ENCODE results near the gene FZD10. TPM values are rescaled to one million over a fixed set of nuclear protein-coding genes. Genes with fewer than 3 reads are reported as not detected.

FZD10 gene
- total RNA-seq, 1 experiment from 2014 or later: not detected

GRCh38 chr12:130143136-130143535, 19.1 kb upstream of the FZD10 start:
- no TSS peak for BruUV-seq (replicated peaks)
- POLR2A ChIA-PET (ENCODE audit: unreplicated experiment): no interaction called here
- no peaks in the 10 kb centered on the region for H3K4me1 ChIP-seq (replicated peaks; ENCODE audit: insufficient read depth)

GRCh38 chr12:130144256-130144655, 18.0 kb upstream of the FZD10 start:
- Histone ChIP-seq H2AFZ (no peak overlapping the region), H3K27me3 (ENCODE audit: insufficient read depth, low read depth) (peaks cover 69% of the 10 kb centered on the region), H3K9me2 (ENCODE audit: insufficient read depth) (no peaks in the 10 kb centered on the region), H3K79me2 (ENCODE audit: low read depth) (no peaks in the 10 kb centered on the region), H3F3A (ENCODE audit: insufficient read depth, low read depth) (no peaks in the 10 kb centered on the region), H3K27ac (no peak overlapping the region), H3K9me3 (ENCODE audit: insufficient read depth, low read depth) (no peaks in the 10 kb centered on the region), H3K4me2 (no peak overlapping the region), H3K36me3 (ENCODE audit: low read depth) (no peaks in the 10 kb centered on the region), H4K20me1 (ENCODE audit: insufficient read depth) (no peaks in the 10 kb centered on the region), H3K4me1 (replicated peaks; ENCODE audit: insufficient read depth) (no peaks in the 10 kb centered on the region), H3K4me3 (no peak overlapping the region)
- DNase-seq: no peak
- TF ChIP-seq CTCF (conservative IDR thresholded peaks at IDR 0.05) (no peak), EZH2 (IDR thresholded peaks at IDR 0.05; ENCODE audit: low read depth) (no peak)
- intact Hi-C loops (cut with micrococcal nuclease; ENCODE audit: unreplicated experiment): no loop called here
- POLR2A ChIA-PET (ENCODE audit: unreplicated experiment): no interaction called here
- CTCF ChIA-PET: no interaction called here
- BruUV-seq (replicated peaks): no TSS peak

More at GRCh38 chr12:130143136-130143535, 19.1 kb upstream of the FZD10 start:
- TF ChIP-seq CTCF (conservative IDR thresholded peaks at IDR 0.05) (no peak), EZH2 (IDR thresholded peaks at IDR 0.05; ENCODE audit: low read depth) (no peak)
- H2AFZ ChIP-seq: no peak overlapping the region
- peaks cover 75% of the 10 kb centered on the region for H3K27me3 ChIP-seq (ENCODE audit: insufficient read depth, low read depth)
- H3K79me2 ChIP-seq (ENCODE audit: low read depth): no peaks in the 10 kb centered on the region
- H3F3A ChIP-seq (ENCODE audit: insufficient read depth, low read depth): no peaks in the 10 kb centered on the region
- CTCF ChIA-PET: no interaction called here
- intact Hi-C loops (cut with micrococcal nuclease; ENCODE audit: unreplicated experiment): no loop called here
- H3K4me2 ChIP-seq: no peak overlapping the region
- no peak for DNase-seq
- no peak overlapping the region for H3K4me3 ChIP-seq
- H3K27ac ChIP-seq: no peak overlapping the region
- H3K36me3 ChIP-seq (ENCODE audit: low read depth): no peaks in the 10 kb centered on the region
- H3K9me2 ChIP-seq (ENCODE audit: insufficient read depth): no peaks in the 10 kb centered on the region
- H3K9me3 ChIP-seq (ENCODE audit: insufficient read depth, low read depth): no peaks in the 10 kb centered on the region
- no peaks in the 10 kb centered on the region for H4K20me1 ChIP-seq (ENCODE audit: insufficient read depth)

- H3K9me2 ChIP-seq (ENCODE audit: insufficient read depth): no peaks in the 10 kb centered on the region
- no peak for DNase-seq
- CTCF ChIA-PET: no interaction called here
- intact Hi-C loops (cut with micrococcal nuclease; ENCODE audit: unreplicated experiment): no loop called here
- H3K27ac ChIP-seq: no peak overlapping the region
- H3F3A ChIP-seq (ENCODE audit: insufficient read depth, low read depth): no peaks in the 10 kb centered on the region
- no peaks in the 10 kb centered on the region for H4K20me1 ChIP-seq (ENCODE audit: insufficient read depth)
- H3K79me2 ChIP-seq (ENCODE audit: low read depth): no peaks in the 10 kb centered on the region
- no peak overlapping the region for H3K4me2 ChIP-seq
- no peaks in the 10 kb centered on the region for H3K4me1 ChIP-seq (replicated peaks; ENCODE audit: insufficient read depth)
- no peak overlapping the region for H3K4me3 ChIP-seq
- POLR2A ChIA-PET (ENCODE audit: unreplicated experiment): no interaction called here
- H3K27me3 ChIP-seq (ENCODE audit: insufficient read depth, low read depth): peaks cover 65% of the 10 kb centered on the region
- no peak overlapping the region for H2AFZ ChIP-seq
- no TSS peak for BruUV-seq (replicated peaks)
- no peaks in the 10 kb centered on the region for H3K36me3 ChIP-seq (ENCODE audit: low read depth)
- H3K9me3 ChIP-seq (ENCODE audit: insufficient read depth, low read depth): no peaks in the 10 kb centered on the region
- TF ChIP-seq CTCF (conservative IDR thresholded peaks at IDR 0.05) (no peak), EZH2 (IDR thresholded peaks at IDR 0.05; ENCODE audit: low read depth) (no peak)
Observed at GRCh38 chr12:130145731-130146130, 16.5 kb upstream of the FZD10 start.
